Measurements from ENCODE around the gene FEN1.

The FEN1 gene

GRCh38 chr11:61757213-61757862 lies 35.4 kb upstream of the FEN1 start:
- no peak for DNase-seq

GRCh38 chr11:61760946-61761345 lies 31.8 kb upstream of the FEN1 start:
- DNase-seq, result no peak

GRCh38 chr11:61761440-61762222 lies 31.1 kb upstream of the FEN1 start:
- no peak for DNase-seq

GRCh38 chr11:61762223-61762615 lies 30.5 kb upstream of the FEN1 start:
- no peak for DNase-seq

- DNase-seq, result no peak
These were observed 29.9 kb upstream of the FEN1 start for GRCh38 chr11:61762798-61763197.

- no peak for DNase-seq
These were observed 28.6 kb upstream of the FEN1 start for GRCh38 chr11:61763930-61764605.

- DNase-seq, result no peak
These were observed 28.0 kb upstream of the FEN1 start for GRCh38 chr11:61764606-61765260.

GRCh38 chr11:61765550-61766253 lies 27.0 kb upstream of the FEN1 start:
- no peak for DNase-seq

GRCh38 chr11:61766353-61766841 lies 26.3 kb upstream of the FEN1 start:
- DNase-seq, result no peak

GRCh38 chr11:61768376-61769076 lies 24.2 kb upstream of the FEN1 start:
- no peak for DNase-seq

- no peak for DNase-seq
These were observed 23.4 kb upstream of the FEN1 start for GRCh38 chr11:61769169-61769920.

GRCh38 chr11:61769946-61770683 lies 22.6 kb upstream of the FEN1 start:
- DNase-seq, result no peak

GRCh38 chr11:61771195-61771894 lies 21.4 kb upstream of the FEN1 start:
- DNase-seq, result no peak

- no peak for DNase-seq
These were observed 20.7 kb upstream of the FEN1 start for GRCh38 chr11:61771985-61772455.

GRCh38 chr11:61773356-61773755 lies 19.4 kb upstream of the FEN1 start:
- DNase-seq, result no peak

- DNase-seq, result no peak
These were observed 18.9 kb upstream of the FEN1 start for GRCh38 chr11:61773809-61774208.

GRCh38 chr11:61774411-61774810 lies 18.3 kb upstream of the FEN1 start:
- no peak for DNase-seq

- DNase-seq, result no peak
These were observed 17.6 kb upstream of the FEN1 start for GRCh38 chr11:61775106-61775505.
